Keratinocyte (primary cell): Measurements from ENCODE around the gene CLEC4C. TPM values are rescaled to one million over a fixed set of nuclear protein-coding genes. Genes with fewer than 3 reads are reported as not detected.
"Not testable (repeated sequence)": the region's sequence is repeated elsewhere in the genome, so short reads cannot be mapped to it uniquely, and the experiment has no call there.

Experiments used
- DNase-seq: peaks from one replicate; pipeline ENCODE4 v3.0.0-alpha.2; 2011; ENCODE audit warnings: low read depth, missing footprints, low spot score
- FAIRE-seq: peaks from 2 replicates; lab custom pipeline; 2011; peaks lifted over from hg19 to GRCh38; lab: Jason Lieb, UNC
- H2AFZ ChIP-seq: 2 replicates; pipeline ENCODE4 v1.6.0; 2012; ENCODE audit warnings: low read length, control low read depth, inconsistent platforms; ENCODE audit not compliant: control insufficient read depth
- H3K27ac ChIP-seq: 2 replicates; pipeline ENCODE4 v1.5.1; 2011; ENCODE audit warnings: low read length; ENCODE audit not compliant: control insufficient read depth, insufficient read depth
- H3K27me3 ChIP-seq: 3 replicates; pipeline ENCODE4 v1.6.0; 2011; ENCODE audit warnings: low read length; ENCODE audit not compliant: control insufficient read depth, insufficient read depth; ENCODE audit errors: extremely low read depth
- H3K36me3 ChIP-seq, 2 experiments: 2 replicates in 1 of 2; 3 replicates in 1 of 2; pipeline ENCODE4 v1.5.1; 2011; ENCODE audit warnings: low read length in 2 of 2, mild to moderate bottlenecking in 1 of 2; ENCODE audit not compliant: control insufficient read depth in 2 of 2, insufficient read depth in 2 of 2; ENCODE audit errors: extremely low read depth in 1 of 2
- H3K4me1 ChIP-seq: 3 replicates; pipeline ENCODE4 v1.5.1; 2011; ENCODE audit warnings: low read length; ENCODE audit not compliant: control insufficient read depth, insufficient read depth; ENCODE audit errors: extremely low read depth
- H3K4me2 ChIP-seq: 3 replicates; pipeline ENCODE4 v1.6.0; 2011; ENCODE audit warnings: low read depth, low read length; ENCODE audit not compliant: control insufficient read depth, insufficient read depth; ENCODE audit errors: extremely low read depth
- H3K4me3 ChIP-seq, 3 experiments: fragments of 200-600 bp in 1 of 3; sonication (generic) in 1 of 3; 2 replicates in 2 of 3; 3 replicates in 1 of 3; pipeline ENCODE4 v1.5.1; 2011 to 2016; ENCODE audit warnings: low read length in 3 of 3, mild to moderate bottlenecking in 3 of 3, control low read depth in 2 of 3, inconsistent platforms in 1 of 3, low read depth in 1 of 3, mixed read lengths in 1 of 3, mixed run types in 1 of 3, moderate library complexity in 1 of 3; ENCODE audit not compliant: control insufficient read depth in 2 of 3, insufficient read depth in 2 of 3; ENCODE audit errors: extremely low read depth in 1 of 3
- H3K79me2 ChIP-seq: 2 replicates; pipeline ENCODE4 v1.6.0; 2012; ENCODE audit warnings: low read length; ENCODE audit not compliant: control insufficient read depth, insufficient read depth
- H3K9ac ChIP-seq: 3 replicates; pipeline ENCODE4 v1.6.0; 2011; ENCODE audit warnings: low read length; ENCODE audit not compliant: control insufficient read depth, insufficient read depth; ENCODE audit errors: extremely low read depth
- H3K9me1 ChIP-seq: 3 replicates; pipeline ENCODE4 v1.6.0; 2011; ENCODE audit warnings: low read length; ENCODE audit not compliant: control insufficient read depth, insufficient read depth; ENCODE audit errors: extremely low read depth
- H3K9me3 ChIP-seq: 2 replicates; pipeline ENCODE4 v1.5.1; 2012; ENCODE audit warnings: low read depth, low read length; ENCODE audit not compliant: control insufficient read depth
- H4K20me1 ChIP-seq: 3 replicates; pipeline ENCODE4 v1.6.0; 2011; ENCODE audit warnings: low read length; ENCODE audit not compliant: control insufficient read depth, insufficient read depth; ENCODE audit errors: extremely low read depth
- EZH2 ChIP-seq: IDR thresholded peaks from one replicate; pipeline ENCODE4 v1.6.1; 2012; ENCODE audit warnings: inconsistent platforms, mild to moderate bottlenecking, low read length, moderate library complexity
- dilution Hi-C: fragments of 300-500 bp; cut with MboI; formaldehyde crosslinking; loops from one replicate; pipeline ENCODE4 v1.7.0; 2020; ENCODE audit warnings: low sequenced_read_pairs; ENCODE audit not compliant: extremely low pct_ligation_motif_present
- polyA plus RNA-seq, 5 experiments: library from polyadenylated mRNA; depleted of rRNA in 3 of 5; stranded (reverse) in 3 of 5; stranded (forward) in 1 of 5; unstranded in 1 of 5; fragments of >200 nt; gene quantifications; 1 replicate in 1 of 5; 2 replicates in 3 of 5; 3 replicates in 1 of 5; pipeline versions ENCODE4 v1.2.1 to v1.2.3, GENCODE V29; 2011 to 2012; ENCODE audit warnings: missing spikeins in 2 of 5, low read depth in 1 of 5, low replicate concordance in 1 of 5
- TF ChIP-seq, protein P1 (sequence below), 3 experiments: IDR thresholded peaks in 1 of 3; conservative IDR thresholded peaks in 1 of 3; optimal IDR thresholded peaks in 1 of 3; 2 replicates in 2 of 3; 3 replicates in 1 of 3; pipeline versions ENCODE3 to v1.5.1; 2011; ENCODE audit warnings: low read length in 3 of 3, mild to moderate bottlenecking in 3 of 3, moderate library complexity in 2 of 3, control low read depth in 1 of 3, inconsistent platforms in 1 of 3; ENCODE audit not compliant: insufficient read depth in 2 of 3; ENCODE audit errors: extremely low read depth in 1 of 3

The CLEC4C gene
- polyA plus RNA-seq, 1 donor (not counting 4 experiments of a cell fraction or from before 2014, with no cell fraction given): not detected

DNA sequence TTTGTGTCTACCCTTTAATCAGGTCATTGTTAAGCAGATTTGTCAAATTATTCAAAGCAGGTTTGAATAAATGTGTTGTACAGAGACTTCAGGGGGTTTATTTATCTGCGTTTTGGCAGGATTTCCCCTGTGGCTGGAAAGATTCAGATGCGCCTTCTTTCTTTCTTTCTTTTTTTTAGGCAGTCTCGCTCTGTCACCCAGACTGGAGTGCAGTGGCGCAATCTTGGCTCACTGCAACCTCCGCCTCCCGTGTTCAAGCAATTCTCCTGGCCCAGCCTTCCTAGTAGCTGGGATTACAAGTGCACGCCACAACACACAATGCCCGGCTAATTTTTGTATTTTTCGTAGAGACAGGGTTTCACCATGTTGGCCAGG is 11.6 kb upstream of the CLEC4C start:
- H3K27me3 ChIP-seq: no peaks in the 10 kb centered on the region
- no peaks in the 10 kb centered on the region for H3K9me1 ChIP-seq
- no peak overlapping the region for H2AFZ ChIP-seq
- H3K9ac ChIP-seq: no peak overlapping the region
- DNase-seq: no peak
- no peaks in the 10 kb centered on the region for H4K20me1 ChIP-seq
- H3K27ac ChIP-seq: no peak overlapping the region
- no peak for FAIRE-seq
- H3K4me1 ChIP-seq: no peaks in the 10 kb centered on the region
- H3K79me2 ChIP-seq: no peaks in the 10 kb centered on the region
- no peak for TF ChIP-seq EZH2
- TF ChIP-seq, protein P1, sequence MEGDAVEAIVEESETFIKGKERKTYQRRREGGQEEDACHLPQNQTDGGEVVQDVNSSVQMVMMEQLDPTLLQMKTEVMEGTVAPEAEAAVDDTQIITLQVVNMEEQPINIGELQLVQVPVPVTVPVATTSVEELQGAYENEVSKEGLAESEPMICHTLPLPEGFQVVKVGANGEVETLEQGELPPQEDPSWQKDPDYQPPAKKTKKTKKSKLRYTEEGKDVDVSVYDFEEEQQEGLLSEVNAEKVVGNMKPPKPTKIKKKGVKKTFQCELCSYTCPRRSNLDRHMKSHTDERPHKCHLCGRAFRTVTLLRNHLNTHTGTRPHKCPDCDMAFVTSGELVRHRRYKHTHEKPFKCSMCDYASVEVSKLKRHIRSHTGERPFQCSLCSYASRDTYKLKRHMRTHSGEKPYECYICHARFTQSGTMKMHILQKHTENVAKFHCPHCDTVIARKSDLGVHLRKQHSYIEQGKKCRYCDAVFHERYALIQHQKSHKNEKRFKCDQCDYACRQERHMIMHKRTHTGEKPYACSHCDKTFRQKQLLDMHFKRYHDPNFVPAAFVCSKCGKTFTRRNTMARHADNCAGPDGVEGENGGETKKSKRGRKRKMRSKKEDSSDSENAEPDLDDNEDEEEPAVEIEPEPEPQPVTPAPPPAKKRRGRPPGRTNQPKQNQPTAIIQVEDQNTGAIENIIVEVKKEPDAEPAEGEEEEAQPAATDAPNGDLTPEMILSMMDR (optimal IDR thresholded peaks at IDR 0.05 in 1 of 3, IDR thresholded peaks at IDR 0.05 in 1 of 3, conservative IDR thresholded peaks at IDR 0.05 in 1 of 3; ENCODE audit: extremely low read depth in 1 of 3, insufficient read depth in 2 of 3, low read length in 3 of 3): no peak
- dilution Hi-C loops: no loop called here
- no peak overlapping the region for H3K4me3 ChIP-seq
- no peaks in the 10 kb centered on the region for H3K36me3 ChIP-seq
- no peaks in the 10 kb centered on the region for H3K9me3 ChIP-seq
- H3K4me2 ChIP-seq: no peak overlapping the region

DNA sequence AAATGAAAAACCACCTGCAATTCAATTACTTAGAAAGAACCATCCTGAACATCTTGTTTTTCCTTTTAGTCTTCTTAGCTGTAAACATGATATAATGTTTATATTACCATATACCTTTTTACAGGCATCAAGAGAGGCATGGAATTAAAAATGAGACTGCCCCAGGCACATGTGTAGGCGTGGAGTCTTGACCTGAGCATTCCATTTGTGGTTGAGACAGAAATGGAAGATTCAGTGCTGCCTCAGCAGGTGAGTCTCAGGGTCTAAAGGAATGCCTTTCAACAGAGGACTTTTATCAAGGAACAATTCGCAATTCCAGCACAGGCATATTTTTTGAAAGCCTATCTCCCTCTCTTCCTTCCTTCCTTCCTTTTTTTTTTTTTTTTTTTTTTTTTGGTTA is 9.8 kb upstream of the CLEC4C start:
- H3K4me3 ChIP-seq: no peak overlapping the region
- TF ChIP-seq, protein P1 (optimal IDR thresholded peaks at IDR 0.05 in 1 of 3, IDR thresholded peaks at IDR 0.05 in 1 of 3, conservative IDR thresholded peaks at IDR 0.05 in 1 of 3; ENCODE audit: extremely low read depth in 1 of 3, insufficient read depth in 2 of 3, low read length in 3 of 3): no peak
- TF ChIP-seq EZH2: no peak
- DNase-seq: no peak
- H3K27ac ChIP-seq: no peak overlapping the region
- no peak overlapping the region for H2AFZ ChIP-seq
- no peaks in the 10 kb centered on the region for H3K4me1 ChIP-seq
- H4K20me1 ChIP-seq: no peaks in the 10 kb centered on the region
- no peaks in the 10 kb centered on the region for H3K9me3 ChIP-seq
- no peak overlapping the region for H3K4me2 ChIP-seq
- no peaks in the 10 kb centered on the region for H3K27me3 ChIP-seq
- H3K9me1 ChIP-seq: no peaks in the 10 kb centered on the region
- no peak for FAIRE-seq
- H3K9ac ChIP-seq: no peak overlapping the region
- dilution Hi-C loops: no loop called here
- H3K36me3 ChIP-seq: no peaks in the 10 kb centered on the region
- H3K79me2 ChIP-seq: no peaks in the 10 kb centered on the region

DNA sequence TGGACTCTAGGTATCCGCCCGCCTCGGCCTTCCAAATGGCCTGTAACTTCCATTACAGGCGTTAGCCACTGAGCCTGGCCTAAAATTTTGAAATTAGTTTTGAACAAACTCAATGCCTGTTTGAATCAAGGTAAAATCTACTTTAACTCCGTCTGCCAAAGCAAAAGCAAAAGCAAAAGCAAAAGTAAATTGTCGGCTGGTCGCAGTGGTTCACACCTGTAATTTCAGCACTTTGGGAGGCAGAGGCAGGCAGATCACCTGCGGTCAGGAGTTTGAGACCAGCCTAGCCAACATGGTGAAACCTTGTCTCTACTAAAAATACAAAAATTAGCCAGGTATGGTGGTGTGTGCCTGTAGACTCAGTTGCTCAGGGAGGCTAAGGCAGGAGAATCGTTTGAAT is 8.5 kb upstream of the CLEC4C start:
- dilution Hi-C loops, DNase-seq, H3K79me2 ChIP-seq, H3K4me1 ChIP-seq, H3K36me3 ChIP-seq, H3K9me1 ChIP-seq, H3K27ac ChIP-seq, H3K9ac ChIP-seq, H4K20me1 ChIP-seq, H3K4me2 ChIP-seq, H3K9me3 ChIP-seq, H2AFZ ChIP-seq, FAIRE-seq, H3K27me3 ChIP-seq, H3K4me3 ChIP-seq: not testable (repeated sequence)
